ENCODE results near the gene CHCHD3. TPM values are rescaled to one million over a fixed set of nuclear protein-coding genes. Genes with fewer than 3 reads are reported as not detected.
"Not testable (repeated sequence)": the region's sequence is repeated elsewhere in the genome, so short reads cannot be mapped to it uniquely, and the experiment has no call there.

CHCHD3 gene
- polyA plus RNA-seq, 1 donor = 66.2 TPM

GRCh38 chr7:133040674-133041073, 41.2 kb downstream of the CHCHD3 start:
- DNase-seq = no peak

- DNase-seq = no peak
These were observed 41.7 kb downstream of the CHCHD3 start for GRCh38 chr7:133040178-133040577.

DNA sequence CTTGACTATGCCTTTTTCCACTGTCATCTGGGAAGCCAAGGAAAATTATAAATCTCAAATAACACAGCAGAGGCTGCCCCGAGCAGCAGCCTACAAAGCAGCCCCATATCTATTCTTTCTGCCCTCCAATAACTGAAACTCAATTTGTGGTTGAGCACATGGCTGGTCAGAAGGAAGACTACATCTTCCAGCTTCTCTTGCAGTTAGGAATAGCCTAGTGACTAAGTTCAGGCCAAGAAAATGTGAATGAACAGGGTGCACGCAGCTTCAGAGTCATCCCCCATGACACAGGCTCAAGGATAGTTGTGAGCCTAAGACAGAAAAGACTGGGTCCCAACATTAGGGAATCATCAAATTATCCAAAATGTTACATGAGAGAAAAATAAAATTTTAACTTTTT, 42.3 kb downstream of the CHCHD3 start:
- DNase-seq = no peak

DNA sequence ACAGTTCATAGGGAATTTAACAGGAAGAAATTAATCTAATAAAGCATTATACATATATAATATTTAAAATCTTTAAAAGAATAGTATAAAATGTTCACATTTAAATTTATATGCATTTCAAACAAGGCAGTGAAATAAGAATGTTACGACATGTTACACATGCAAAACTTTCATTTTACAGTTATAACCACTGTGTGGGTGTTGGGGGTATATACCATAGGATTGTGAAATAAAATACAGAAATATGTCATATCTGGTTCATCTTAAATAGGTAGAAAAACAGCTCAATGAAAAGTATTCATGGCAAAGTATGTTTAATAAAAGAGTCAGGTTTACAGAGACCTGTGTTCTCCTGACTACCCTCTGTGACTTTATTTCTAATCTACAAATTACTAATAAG, 45.6 kb downstream of the CHCHD3 start:
- DNase-seq = no peak

DNA sequence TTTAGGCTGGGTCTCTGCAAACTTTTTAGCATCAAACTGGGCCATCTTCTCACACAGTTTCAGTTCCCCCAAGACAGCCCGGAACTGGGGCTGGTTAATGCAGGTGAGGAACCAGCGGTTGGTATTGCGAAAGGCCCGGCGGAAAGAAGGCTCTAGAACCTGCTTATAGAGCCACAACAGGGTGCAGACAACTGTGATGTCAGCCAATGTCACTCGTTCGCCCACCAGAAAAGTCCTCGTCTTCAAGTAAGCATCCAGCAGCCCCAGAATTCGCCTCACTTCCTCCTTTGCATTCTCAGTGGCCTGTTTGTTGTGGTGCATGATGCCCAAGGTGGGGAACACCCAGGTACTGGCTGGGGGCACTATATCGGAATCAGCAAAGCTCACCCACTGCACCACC, 46.6 kb downstream of the CHCHD3 start:
- DNase-seq = not testable (repeated sequence)

- DNase-seq = no peak
These were observed 51.5 kb downstream of the CHCHD3 start for GRCh38 chr7:133030346-133030745.

DNA sequence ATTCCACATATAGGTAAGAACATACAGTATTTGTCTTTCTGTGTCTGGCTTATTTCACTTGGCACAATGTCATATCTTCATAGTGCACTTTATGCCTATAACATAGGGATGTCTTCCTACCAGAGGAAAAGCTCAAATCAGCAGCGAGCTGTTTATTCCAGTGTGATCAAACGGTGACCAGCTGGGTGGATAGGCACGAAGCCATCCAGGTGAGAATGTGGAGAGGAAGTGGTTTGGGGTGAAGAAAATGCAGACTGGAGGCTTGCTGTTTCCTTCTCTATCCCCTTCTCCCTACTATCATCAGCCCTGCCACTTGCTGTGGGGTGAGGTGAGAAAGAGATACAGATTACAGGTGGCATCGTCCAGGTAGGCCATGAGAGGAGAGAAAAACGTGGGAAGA, 52.4 kb downstream of the CHCHD3 start:
- DNase-seq = no peak

DNA sequence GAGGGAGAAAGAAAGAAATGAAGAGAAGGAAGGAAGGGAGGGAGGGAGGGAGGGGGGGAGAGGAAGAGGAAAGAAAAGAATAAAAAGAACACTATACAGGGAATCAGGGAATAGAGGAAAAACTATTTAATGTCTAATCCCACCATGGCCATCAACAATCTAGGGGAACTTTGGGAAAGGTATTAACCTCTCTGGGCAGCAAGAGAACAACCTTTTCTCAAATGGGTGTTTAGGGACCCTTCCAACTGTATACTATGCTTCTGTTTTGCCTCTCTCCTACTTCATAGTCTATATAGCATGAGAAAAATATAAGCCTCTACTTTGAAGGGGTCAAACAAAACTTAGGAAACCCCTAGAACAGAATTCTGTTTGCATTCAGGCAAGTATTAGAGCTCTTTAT, 54.5 kb downstream of the CHCHD3 start:
- no peak for DNase-seq

- DNase-seq = no peak
These were observed 55.6 kb downstream of the CHCHD3 start for GRCh38 chr7:133026210-133026859.

DNA sequence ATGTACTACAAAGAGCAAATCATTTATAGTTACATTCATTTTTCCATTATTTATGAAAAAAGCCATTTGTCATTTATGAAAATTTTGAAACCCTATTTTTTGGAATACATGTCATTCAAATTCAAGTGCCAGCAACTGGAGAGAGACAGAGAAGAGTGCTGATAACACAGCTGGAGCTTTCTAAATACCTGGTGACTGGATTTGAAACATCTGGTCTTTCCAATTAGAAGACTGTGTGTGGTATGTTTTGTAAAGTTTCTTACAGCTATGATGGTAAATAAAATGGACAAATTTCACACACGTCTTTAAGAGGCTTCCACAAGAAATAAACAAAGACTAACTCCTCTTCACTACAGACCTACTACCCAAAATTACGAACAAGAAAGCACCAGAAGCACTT, 56.8 kb downstream of the CHCHD3 start:
- DNase-seq = no peak

- DNase-seq = no peak
These were observed 57.3 kb downstream of the CHCHD3 start for GRCh38 chr7:133024596-133024995.

DNA sequence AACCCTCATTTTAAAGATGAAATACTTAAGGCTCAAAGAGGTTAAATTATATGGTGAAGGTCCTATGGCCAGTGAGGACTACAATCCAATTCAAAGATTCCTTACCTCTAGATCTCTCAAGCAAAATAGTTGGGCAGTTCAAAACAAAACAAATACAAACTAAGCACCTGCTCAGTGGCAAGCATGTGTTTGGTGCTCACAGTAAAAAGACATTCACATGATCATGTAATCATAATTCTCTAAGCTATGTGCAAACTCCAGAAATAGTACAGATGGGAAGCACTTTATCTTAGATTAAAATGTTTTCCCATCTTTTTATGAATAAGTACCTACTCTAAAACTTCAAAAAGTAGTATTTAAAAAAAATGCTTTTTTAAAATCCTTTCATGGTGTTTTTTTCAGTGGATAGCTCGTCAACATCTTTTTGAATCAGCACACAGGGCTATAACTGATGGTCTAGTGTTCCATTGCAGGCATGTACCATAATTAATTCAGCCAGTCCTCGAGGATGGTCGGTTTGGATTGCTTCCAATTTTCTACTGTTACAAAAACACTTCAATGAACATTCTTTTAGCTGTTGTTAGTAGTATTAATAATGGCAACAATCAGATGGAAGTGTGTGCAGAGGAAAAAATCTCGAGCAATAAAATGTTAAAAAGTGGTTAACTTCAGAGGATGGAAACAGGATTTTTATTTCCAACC, 58.4 kb downstream of the CHCHD3 start:
- DNase-seq = no peak

- no peak for DNase-seq
These were observed 59.2 kb downstream of the CHCHD3 start for GRCh38 chr7:133022661-133023060.

GRCh38 chr7:133021196-133021595, 60.7 kb downstream of the CHCHD3 start:
- no peak for DNase-seq

DNA sequence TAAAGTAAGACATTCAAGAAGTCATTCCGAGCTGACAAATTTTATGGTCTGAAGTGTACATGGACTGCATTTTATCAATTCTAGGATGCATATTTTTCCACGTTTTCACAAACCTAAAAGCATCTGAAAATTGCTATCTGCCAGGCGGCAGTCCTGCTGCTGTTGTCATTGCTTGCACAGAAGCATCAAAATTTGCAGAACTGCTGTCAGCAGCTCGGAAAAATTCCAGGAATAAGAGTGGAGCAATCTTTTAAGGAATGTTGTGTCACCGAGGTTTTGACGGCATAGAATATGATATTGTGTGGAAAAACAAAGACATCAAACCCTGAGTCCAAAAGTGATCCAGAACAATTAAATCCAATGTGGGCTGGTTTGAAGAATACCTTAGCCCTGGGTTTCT, 61.4 kb downstream of the CHCHD3 start:
- DNase-seq = no peak

GRCh38 chr7:133019590-133019989, 62.3 kb downstream of the CHCHD3 start:
- DNase-seq = no peak

GRCh38 chr7:133016604-133017003, 65.3 kb downstream of the CHCHD3 start:
- DNase-seq = no peak

DNA sequence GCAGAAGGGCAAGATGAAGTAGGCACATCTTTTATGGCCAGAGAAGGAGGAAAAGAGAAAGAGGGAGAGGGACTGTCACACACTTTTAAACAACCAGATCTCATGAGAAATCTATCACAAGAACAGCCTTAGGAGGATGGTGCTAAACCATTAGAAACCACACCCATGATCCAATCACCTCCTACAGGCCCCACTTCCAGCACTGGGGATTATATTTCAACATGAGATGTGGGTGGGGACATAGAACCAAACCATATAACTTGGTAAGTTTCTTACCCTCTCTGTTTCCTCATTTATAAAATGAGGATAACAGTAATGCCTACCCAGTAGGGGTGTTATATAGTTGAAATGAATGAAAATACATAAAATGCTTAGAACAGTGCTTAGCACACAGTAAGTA, 66.0 kb downstream of the CHCHD3 start:
- DNase-seq = no peak

- DNase-seq = no peak
These were observed 70.1 kb downstream of the CHCHD3 start for GRCh38 chr7:133011746-133012145.

DNA sequence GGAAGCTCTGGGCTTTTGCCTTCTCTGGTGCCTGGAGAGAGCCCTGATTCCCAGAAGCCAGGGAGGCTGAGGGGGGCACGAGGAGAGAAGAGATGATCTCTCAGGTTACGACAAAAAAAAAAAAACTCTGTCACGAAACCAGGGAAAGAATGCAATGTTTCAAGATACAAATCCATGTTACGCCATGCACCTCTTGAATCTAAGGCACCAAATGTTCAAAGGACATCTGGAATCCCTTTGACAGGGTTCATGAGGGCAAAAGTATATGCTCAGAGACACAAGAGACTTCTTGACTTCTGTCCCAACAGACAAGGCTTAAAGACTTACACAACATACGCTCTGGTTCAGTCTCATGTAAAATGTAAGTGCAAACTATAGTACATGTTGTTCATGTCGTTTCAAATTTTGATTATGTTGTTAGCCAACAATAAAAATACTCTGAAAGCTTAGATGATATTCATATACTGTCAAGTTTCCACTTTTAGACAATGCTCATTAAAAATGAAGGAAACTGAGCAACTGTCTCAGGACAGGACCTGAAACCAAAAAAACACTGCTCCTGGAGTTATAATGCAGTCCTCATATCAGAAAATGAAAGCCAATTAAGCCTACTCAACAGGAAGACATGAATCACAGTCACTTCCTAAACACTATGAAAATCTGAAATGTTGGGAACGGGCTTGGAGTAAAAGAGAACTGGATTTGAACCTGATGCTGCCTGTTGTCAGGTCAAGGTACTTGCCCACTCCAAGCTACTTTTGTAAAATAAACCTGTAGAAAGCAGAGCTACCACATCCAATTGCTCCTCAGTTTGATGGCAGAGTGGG, 72.3 kb downstream of the CHCHD3 start:
- DNase-seq = no peak

DNA sequence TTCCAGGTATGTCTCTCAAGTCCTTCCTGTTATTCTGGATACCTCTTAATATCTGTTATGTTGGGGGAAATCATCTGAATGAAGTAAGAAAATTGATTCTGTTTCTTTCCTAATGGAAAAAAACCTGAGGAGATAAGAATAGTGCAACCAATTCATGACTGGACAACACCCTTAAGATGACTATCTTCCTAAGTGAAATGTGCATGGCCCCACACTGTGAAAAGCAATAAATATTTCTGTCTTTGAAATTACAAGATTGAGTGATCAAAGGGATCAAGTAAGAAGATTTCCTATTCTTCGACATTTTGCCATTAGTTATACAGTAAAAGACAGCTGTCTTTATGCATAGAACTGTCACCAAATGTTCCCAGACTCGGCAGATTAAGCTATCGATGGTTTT, 73.9 kb downstream of the CHCHD3 start:
- DNase-seq = no peak

DNA sequence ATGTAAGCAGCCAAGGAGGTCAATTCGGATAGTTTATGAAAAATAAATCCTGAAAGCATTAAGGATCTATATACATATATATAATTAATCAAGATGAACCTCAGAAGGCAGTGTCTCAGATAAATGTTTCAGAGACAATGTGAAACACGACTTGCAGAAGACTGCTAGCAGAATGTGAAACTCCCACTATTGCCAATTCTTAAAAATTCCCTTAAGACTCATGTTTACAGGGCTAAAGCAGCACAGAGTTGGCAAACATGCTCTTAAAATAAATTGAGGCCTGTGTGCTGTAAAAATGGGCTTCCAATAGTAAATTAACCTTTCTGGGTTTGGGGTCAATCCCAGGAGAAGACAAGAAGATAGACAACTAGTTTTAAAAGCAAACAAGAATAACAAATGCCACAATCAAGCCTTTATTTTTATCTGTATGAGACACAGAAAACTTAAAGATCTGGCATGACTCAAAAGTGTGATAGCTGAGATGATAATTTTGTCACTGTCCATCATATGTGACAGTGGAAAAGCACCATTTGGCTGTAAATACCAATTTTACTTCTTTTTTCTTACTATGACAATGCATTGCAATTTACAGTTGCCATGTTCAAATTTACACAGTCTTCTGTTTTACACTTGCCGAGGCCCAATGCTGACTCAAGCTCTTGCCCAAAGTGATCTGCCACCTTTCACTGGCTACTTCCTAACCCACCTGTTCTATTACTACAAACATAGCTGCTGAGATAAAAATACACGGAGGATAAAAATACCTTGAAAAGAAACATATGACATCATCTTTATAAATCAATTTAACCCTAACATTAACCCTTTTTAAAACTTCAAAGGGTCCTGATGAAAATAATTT, 78.6 kb downstream of the CHCHD3 start:
- no peak for DNase-seq

DNA sequence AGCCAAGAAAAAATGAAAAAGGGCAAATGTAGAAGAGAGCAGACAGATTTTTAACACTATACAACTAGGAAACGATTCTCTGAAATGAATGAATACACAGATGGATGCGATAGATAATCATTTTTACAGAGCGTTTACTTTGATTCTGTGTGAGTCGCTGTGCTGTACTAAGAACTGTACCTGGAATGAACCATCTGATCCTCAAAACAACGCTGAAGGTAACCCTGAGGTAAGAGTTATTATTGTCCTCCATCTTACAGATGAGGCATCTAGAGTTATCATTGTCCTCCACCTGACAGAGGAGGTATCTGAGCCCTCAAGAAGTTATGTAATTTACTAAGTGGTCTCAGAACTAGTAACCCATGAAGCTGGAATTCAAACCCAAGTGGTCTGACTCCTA, 80.2 kb downstream of the CHCHD3 start:
- no peak for DNase-seq
